Islet precursor cell (in vitro differentiated cells): Measurements from ENCODE around the gene CSK.

Source experiments
- DNase-seq: peaks from one replicate; pipeline ENCODE4 v3.0.0-alpha.2; 2018

The CSK gene

DNA sequence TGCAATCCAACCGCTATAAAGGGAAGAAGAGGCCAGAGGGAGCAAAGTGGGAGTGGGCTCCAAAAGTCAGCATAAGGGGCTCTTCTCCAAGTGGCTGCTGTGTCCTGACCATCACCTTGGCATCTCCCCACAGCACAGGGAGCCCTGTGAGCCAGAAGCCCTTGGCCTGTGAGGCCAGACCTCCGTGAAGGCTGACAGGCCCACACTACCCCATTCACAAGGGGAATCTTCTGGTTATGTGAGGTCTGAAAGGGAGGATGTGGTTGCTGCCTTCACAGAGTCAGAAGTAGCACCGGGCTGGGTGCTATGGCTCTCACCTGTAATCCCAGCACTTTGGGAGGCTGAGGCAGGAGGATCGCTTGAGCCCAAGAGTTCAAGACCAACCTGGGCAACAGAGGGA lies 63.7 kb downstream of the CSK start:
- no peak for DNase-seq

DNA sequence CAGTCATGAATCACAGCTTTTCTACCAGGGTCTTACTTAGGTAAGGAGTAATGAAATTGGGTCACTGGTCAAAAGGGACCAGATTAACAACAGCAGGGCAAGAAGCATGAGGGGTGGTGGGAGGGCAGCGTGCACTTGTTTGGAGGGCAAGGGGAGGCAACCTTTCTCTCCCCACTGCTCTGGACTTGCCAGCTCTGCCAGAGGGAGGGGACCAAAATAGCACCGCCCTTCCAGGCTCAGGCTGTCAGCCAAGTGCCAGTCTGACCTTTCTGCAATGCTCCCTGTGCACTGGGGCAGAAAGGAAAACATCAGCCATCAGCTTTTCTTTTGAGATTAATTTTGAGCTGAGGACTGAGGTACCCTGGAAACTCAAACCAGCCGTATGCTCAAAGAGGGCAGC lies 65.6 kb downstream of the CSK start:
- DNase-seq: no peak

DNA sequence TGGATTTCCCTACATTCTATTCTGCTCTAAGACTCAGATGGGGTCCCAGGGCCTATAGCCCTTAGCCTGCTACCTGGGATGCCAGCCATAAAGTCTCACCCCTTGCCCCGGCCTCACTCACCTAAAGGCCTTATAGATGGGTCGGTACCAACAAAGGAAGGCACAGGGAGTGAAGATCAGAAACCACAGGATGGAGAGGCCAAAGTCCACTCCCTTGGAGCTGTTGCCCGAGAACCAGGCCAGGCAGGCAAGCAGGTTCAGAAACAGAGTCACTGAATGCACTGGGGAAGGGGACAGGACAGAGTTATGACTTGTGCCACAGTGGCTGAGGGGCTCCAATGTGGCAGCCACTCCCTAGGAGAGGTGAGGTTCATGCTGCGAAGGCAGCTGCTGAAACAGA lies 68.5 kb downstream of the CSK start:
- DNase-seq: no peak

DNA sequence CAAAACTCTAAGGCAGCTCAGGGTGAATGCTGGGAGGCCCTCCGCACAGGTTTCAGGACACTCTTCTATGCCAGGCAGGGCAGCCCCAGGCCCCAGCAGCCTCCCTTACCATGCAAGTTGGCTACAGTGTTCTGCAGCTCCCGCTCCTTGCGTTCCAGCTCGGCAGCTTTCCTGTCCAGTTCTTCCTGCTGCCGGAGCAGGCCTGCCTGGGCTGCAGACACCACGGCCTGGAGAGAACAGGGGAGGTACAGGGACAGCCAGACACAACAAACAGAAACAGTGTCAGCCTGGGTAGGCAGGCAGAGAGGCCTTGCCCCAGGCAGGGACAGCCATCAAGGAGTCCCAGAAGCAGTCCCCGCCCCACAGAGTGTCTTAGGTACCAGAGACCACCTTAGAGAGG lies 70.1 kb downstream of the CSK start:
- DNase-seq: peak; percentile 74
